Stimulated activated CD4-positive, alpha-beta T cell treated with anti-CD3 and anti-CD28 coated beads, Interleukin-2, amount 100 ng/mL, for 24 hours (primary cell): Measurements from ENCODE around the gene SLC30A2.
A peak's percentile ranks its signal among the peaks of the same experiment; 100 is the strongest.

Experiments used
- DNase-seq, 2 donors: peaks; one replicate each; pipeline ENCODE4 v3.0.0-alpha.2; 2020

The SLC30A2 gene

GRCh38 chr1:25993197-25993951 is 52.5 kb downstream of the SLC30A2 start:
- no peak for DNase-seq

GRCh38 chr1:25992689-25993171 is 53.2 kb downstream of the SLC30A2 start:
- no peak for DNase-seq

- no peak for DNase-seq
Measured at GRCh38 chr1:25991937-25992688, 53.8 kb downstream of the SLC30A2 start.

GRCh38 chr1:25990702-25991395 is 55.1 kb downstream of the SLC30A2 start:
- DNase-seq = peak; percentile 37 to 40

GRCh38 chr1:25990251-25990650 is 55.7 kb downstream of the SLC30A2 start:
- no peak for DNase-seq

- DNase-seq = no peak
Measured at GRCh38 chr1:25989440-25990234, 56.3 kb downstream of the SLC30A2 start.

- no peak for DNase-seq
Measured at GRCh38 chr1:25987951-25988350, 58.0 kb downstream of the SLC30A2 start.
